ENCODE data around the gene ASPN. TPM values are rescaled to one million over a fixed set of nuclear protein-coding genes. Genes with fewer than 3 reads are reported as not detected.
A peak's percentile ranks its signal among the peaks of the same experiment; 100 is the strongest.

The ASPN gene
- polyA plus RNA-seq, 1 donor, result 282 TPM

GRCh38 chr9:92506184-92506857, 24.0 kb upstream of the ASPN start:
- DNase-seq (ENCODE audit: low read depth), result peak; percentile 88

- no peak for DNase-seq (ENCODE audit: low read depth)
These were observed 22.6 kb upstream of the ASPN start for GRCh38 chr9:92504881-92505280.

GRCh38 chr9:92503156-92503555, 20.9 kb upstream of the ASPN start:
- no peak for DNase-seq (ENCODE audit: low read depth)

DNA sequence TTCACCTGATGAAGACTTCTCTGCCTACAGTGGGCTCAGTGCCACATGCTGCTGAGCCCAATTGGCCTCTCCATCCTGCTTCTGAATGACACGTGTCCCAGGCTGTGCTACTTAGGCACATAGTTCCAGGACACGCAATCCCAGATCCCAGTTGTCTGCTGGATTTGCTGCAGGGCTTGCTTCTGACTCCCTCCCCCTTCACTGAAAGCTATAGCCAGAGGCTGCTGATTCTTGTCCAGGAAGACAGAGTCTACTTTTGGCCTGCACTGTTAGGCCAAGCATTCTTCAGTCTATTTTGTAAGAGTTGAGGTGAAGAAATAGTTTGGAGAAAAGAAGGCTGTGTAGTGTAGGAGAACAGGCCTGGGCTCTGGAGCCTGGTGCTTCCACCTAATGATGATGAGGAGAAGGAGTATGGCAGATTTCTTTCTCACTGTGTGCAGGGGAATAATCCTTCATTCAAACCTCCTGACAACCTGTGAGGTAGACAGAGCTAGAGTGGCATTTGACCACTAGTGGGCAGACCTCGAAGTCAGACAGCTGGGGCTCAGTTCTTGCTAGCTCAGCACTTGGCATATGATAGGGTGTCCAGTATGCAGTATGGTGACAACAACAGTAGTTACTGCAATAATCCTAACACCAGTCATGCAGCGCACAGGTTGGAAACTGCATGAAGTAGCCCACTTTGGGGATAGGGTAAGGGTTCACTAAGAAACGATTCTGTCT, 19.5 kb upstream of the ASPN start:
- DNase-seq (ENCODE audit: low read depth), result no peak

DNA sequence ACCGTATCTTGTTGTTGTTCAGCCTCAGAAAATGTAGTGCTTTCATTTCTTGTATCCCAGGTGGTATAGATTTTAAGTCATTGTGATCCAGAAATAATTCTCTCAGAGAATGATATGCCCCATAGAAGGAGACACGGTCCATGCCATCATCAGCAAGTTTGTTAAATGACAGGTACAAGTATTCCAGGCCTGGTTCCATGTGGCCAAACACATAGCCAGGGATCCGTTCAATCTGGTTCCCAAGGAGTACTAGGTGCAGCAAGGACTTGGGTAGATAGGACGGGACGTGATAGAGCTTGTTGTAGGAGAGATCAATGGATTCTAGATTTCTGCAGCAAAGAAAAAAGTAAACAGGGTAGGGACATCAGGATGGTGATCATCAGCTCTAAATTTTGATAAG, 18.4 kb upstream of the ASPN start:
- DNase-seq (ENCODE audit: low read depth), result no peak

DNA sequence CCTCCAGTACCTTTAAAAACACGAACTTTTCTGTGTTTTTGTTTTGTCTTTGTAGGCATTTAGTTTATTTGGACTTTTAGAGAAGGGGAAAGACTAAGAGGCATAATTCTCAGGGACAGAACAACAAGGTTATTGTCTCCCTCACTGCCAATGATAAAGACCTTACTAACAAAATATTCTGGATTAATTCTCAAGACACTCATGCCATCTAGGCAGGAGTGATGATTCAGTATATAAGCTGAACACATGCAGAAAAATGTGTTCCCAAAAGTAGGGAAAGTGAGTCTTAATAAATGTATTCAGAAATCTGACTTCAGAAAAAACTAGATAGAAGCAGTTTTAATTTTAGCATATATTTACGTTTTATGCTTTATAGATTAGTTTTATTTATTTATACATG, 17.4 kb upstream of the ASPN start:
- no peak for DNase-seq (ENCODE audit: low read depth)

GRCh38 chr9:92496396-92497176, 14.3 kb upstream of the ASPN start:
- no peak for DNase-seq (ENCODE audit: low read depth)

- DNase-seq (ENCODE audit: low read depth), result no peak
These were observed 12.6 kb upstream of the ASPN start for GRCh38 chr9:92494856-92495255.

DNA sequence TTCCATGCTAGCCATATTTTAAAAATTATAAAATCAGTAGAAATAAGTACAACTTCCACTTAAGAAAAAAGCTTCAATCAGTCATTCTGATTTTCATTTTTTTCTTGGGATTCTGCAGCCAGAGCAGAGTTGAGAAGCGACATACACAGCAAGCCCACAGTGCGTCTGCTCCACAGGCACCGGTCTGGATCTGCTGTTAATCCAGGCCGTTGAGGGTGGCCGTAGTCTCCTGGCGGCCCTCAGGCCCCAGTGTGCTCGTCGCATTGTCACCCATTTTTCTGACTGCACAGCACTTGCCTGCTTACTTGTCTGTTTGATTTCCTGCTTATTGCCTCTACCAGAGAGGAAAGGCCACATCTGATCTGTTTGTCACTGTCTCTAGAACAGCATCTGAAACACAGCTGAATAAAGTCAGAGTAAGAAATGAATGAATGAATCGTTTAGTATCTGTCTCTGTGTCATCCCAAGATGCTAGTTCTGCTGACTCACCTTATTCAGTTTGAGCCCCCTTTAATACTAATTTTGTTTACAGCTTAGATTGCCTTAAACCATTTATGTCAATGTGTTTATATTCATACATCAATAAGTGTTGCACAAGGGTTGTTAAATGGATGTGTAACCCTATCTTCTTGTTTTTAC, 11.6 kb upstream of the ASPN start:
- no peak for DNase-seq (ENCODE audit: low read depth)

DNA sequence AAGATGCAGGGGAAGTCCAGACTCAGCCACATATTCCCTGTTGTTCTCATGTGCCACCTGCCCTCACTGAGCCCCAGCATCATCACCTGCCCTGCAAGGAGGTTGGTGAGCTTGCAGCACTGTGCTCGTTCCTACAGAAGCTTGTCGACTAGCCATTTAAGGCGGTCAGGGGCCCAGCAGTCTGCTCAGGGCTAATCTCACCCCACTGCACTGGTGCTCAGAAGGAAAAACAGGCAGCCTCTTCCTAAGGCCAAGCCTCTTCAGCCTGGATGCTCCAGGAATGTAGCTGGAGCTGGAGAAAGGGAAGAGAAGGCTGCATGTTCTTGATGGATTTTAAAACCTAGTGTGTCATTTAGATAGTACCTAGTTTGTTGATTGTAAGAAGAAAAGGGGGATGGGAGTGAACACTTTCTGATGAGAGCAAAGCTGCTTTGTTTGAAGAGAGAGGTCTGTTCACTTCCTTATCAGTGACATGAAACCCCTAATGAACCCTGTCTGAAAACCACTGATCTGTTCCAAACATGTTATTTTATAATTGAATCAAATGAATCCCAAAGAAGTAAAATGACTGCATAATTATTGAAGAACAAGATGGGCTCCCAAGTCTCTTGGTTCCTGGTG, 10.6 kb upstream of the ASPN start:
- DNase-seq (ENCODE audit: low read depth), result no peak

DNA sequence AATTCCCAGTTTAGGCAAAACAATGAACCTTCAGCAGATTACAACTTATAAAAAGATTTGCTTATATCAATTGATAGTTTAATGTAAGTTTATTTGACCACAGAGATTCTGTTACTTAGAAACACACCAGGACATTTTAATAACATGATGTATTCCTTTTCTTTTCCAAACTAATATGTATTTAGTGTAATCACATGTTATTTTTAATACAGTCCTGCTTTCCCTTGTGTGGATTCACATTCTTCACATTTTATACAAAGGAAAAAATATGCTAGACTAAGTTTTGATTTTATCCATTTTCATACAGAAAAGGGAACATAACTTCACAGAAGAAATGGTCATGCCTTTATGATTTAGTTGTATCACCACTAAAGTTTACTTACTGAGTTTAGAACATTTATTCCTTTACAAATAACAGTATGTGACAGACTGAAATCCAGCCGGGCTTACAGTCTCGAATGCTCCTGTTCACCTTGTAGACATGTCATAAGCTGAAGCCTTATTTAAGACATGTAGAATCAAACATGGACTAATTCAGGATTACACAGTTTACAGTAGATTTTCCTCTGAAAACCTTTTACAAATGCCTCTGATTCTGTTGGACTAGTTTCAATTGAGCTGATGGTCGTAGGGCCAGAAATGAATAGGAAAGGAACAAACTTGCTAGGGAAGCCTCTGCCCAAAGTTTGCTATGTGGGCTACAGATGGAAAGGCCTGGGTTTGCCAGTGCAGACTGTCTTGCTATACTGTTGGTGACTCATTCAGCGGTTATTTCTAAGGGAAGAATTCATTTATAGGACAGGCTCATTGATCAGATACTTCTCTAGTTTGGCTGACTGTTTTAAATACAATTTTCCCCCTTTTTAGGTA, 6.6 kb upstream of the ASPN start:
- no peak for DNase-seq (ENCODE audit: low read depth)

DNA sequence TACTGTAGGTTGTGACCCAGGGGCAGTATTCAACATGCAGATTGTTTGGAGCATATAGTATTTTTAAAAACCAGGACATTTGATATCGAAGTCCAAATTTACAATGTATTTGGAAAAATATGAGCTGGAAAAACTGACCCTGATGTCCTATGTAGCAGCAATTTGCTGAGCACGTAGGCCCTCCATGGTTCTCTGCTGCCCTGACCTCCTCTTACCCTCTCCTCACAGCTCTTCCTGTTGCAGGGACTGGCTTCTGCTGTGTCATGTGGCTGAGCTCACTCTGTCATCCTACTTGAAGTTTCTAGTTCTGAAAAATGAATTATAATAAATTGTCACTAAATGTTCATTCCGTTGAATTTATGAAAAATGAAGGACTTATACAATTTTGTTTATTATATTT, 4.1 kb upstream of the ASPN start:
- DNase-seq (ENCODE audit: low read depth), result no peak

GRCh38 chr9:92484563-92484962, 2.3 kb upstream of the ASPN start:
- no peak for DNase-seq (ENCODE audit: low read depth)

DNA sequence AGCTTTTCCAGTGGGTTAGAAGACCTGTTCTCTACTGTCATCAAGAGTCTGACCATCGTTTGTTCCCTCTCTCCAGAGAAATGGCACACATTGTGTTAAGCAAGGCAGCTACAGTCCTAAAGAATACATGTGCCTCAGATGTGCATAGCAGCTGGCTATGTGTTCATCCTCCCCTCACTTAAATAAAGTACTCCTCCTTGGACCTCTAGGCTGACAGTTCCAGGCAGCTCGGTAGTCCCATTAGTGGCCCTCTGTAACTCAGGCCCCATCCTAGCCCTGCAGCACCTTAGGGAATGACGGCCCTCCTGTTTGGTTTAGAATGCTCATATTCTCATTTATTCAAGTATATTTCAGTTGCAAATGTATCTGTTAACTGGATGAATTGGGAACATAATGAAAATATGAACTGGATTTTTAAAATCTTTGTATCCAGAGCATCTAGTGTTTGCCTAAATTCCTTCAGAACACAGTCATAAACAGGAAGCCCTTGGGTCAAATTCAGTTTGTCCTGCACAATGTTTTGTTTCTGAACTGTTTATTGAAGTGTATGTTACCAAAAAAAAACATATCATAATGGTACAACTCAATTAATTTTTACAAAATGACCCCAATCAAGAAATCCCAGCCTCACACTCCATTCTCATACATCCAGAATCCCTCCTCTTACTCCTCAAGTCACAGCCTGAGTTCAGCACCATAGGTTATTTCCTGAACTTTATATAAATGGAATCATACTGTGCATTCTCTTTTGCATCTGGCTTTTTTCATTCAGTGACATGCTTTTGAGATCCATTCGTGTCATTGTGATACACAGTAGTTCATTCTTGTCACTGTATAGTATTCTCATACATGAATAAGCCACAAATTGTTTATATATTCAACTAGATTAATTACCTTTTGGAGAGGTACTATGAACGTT, 1.6 kb upstream of the ASPN start:
- no peak for DNase-seq (ENCODE audit: low read depth)

DNA sequence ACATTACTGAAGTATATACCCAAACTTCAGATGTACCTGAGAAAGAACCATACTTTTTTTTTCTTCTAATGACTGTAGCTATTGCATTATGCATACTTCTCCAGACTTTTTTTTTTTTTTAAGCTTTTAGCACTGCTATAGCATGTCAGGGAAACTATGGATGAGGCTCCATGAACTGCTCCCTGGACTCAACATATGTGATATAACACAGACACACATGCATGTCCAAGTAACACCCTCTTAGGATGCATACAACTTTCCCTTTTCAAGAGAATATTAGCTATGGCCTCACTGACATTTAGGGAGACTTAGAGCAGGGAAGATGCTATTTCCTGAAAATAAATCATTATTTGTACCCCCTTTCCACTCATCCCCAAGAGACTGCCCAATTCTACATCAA, 499 bp upstream of the ASPN start:
- no peak for DNase-seq (ENCODE audit: low read depth)

DNA sequence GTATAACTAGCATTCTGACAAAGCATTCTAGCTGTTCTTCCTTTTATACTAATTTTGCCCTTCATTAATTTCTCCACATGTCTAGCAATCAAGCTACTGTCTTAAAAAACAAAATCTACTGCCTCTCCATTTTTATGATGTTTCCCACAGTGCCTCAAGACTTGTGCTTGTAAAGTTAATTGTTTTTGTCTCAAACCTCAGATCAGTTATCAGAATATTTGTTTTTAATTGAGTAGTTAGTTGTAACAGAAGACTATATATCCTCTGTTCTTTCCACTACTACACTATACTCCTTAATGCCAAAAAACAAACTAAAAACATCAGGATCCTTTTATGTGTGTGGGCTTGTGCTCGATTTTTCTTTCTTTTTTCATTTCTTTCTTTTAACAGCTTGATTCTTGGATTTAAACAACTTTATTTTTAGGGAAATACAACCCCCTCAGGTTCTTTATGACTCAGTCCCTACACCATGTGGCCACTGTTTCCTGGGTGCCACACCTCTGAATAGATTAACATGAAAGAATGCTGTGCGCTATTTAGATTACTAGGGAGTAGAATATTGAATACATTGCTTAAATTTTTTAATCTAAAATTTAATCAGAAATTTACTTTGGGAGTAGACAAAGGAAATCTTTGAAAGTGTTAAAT, 1.2 kb downstream of the ASPN start:
- DNase-seq (ENCODE audit: low read depth), result no peak

DNA sequence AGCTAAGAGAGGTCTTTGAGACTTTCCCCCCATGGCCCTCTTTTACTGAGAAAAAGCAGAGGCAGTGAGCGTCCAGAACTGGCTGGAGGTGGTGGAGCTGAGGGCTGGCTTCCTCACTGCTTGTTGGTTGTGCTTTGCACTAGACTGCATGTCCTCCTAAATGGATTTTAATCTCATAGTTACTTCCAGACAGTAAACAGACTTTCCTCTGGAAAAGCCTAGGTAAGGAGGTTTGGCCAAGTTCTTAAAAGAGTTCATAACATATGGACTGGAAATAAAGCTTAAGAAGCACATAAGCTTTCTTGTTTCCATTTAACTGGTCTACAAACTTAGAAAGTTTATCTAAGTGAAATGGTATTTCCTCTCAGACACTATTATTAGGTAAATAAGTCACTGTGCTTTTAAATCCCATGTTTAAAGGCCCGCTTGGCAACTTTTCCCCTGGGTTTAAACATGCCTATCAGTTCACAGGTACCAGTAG, 2.0 kb downstream of the ASPN start:
- DNase-seq (ENCODE audit: low read depth), result no peak

- no peak for DNase-seq (ENCODE audit: low read depth)
These were observed 3.0 kb downstream of the ASPN start for GRCh38 chr9:92479346-92479745.

DNA sequence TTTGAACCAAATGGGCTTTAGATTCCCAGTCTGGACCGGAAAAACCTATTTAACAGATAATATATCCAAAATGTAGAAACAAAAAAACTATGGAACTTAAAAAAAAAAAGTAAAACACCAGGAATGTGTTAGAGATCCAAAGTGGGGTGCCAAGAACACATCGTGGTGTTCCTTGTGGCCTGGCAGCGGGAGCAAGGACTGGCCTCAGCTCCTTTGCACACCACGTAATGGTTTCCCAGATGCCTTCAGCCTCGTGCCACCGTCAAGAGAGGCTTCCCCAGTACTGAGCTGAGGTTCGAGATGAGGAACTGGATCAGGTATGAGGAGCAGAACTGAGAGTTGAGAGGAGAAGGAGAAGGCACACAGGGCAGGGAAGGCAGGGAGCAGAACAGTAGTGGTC, 3.5 kb downstream of the ASPN start:
- DNase-seq (ENCODE audit: low read depth), result no peak
